ENCODE data around the gene MSMO1. TPM values are rescaled to one million over a fixed set of nuclear protein-coding genes. Genes with fewer than 3 reads are reported as not detected.

The MSMO1 gene
- total and polyA plus RNA-seq, 10 of the 15 experiments (the other 5 are each of a cell fraction or from before 2014, with no cell fraction given) = 63.6 to 168 (median 105) TPM

- ChIA-PET RAD21 (ENCODE audit: unreplicated experiment) (no interaction called here), POLR2A (interaction anchor here (0.9 to 1.4 kb wide), 3 partner anchors 8 to 30 kb away, joined by 3 to 5 read pairs (median 4); no protein-coding TSS in a partner anchor), CTCF (interaction anchor here (1.5 to 2.3 kb wide), 2 partner anchors 10 to 194 kb away, joined by 5 to 10 read pairs; no protein-coding TSS in a partner anchor), SMC1A (ENCODE audit: uncharacterized antibody, unreplicated experiment) (interaction anchor here (0.8 to 4.5 kb wide), 6 partner anchors 9 to 119 kb away, joined by 3 to 17 read pairs (median 6); no protein-coding TSS in a partner anchor)
- TF ChIP-seq REST (IDR thresholded peaks at IDR 0.05; ENCODE audit: low read depth, low read length) (no peak), CHD2 (IDR thresholded peaks at IDR 0.05; ENCODE audit: borderline replicate concordance, low read depth, low read length) (no peak), SMC3 (IDR thresholded peaks at IDR 0.05; ENCODE audit: borderline replicate concordance, low read length) (no peak), SRF (IDR thresholded peaks at IDR 0.05; ENCODE audit: low read depth in 2 of 2, low read length in 2 of 2) (no peak), HDAC6 (IDR thresholded peaks at IDR 0.05; ENCODE audit: unreplicated experiment) (no peak), ZNF24 (IDR thresholded peaks at IDR 0.05) (no peak), ZBTB33 (IDR thresholded peaks at IDR 0.05) (no peak), RFX5 (IDR thresholded peaks at IDR 0.05; ENCODE audit: low read depth, low read length) (no peak), BRCA1 (IDR thresholded peaks at IDR 0.05; ENCODE audit: low read depth, low read length) (no peak), KAT2A (conservative IDR thresholded peaks at IDR 0.05; ENCODE audit: control insufficient read depth, low read depth, low read length) (no peak), EP300 (IDR thresholded peaks at IDR 0.05; ENCODE audit: borderline replicate concordance in 1 of 2, control insufficient read depth in 1 of 2, low read depth in 2 of 2, low read length in 2 of 2) (no peak), SMAD1 (IDR thresholded peaks at IDR 0.05; ENCODE audit: low read depth, partially characterized antibody) (no peak)
- H3K9me3 ChIP-seq (replicated peaks; ENCODE audit: control insufficient read depth, insufficient read depth, low read length) = peaks cover 2% of the 10 kb centered on the region; the same call in 1 of the 3 replicates
- FAIRE-seq = no peak
- H3K4me3 ChIP-seq = no peak overlapping the region
- no peak overlapping the region for H3K27ac ChIP-seq (ENCODE audit: control insufficient read depth, insufficient read depth)
- WGBS (ENCODE audit: insufficient coverage, insufficient replicate concordance, low lambda C conversion rate, missing lambda C conversion rate) = 98% methylated on average over 3 of the region's 3 CpGs
- no peak overlapping the region for H3K4me2 ChIP-seq (ENCODE audit: control insufficient read depth, insufficient read depth)
- no peaks in the 10 kb centered on the region for H3K36me3 ChIP-seq (ENCODE audit: control insufficient read depth in 2 of 2, insufficient read depth in 2 of 2, low read length in 1 of 2)
- no peaks in the 10 kb centered on the region for H4K20me1 ChIP-seq (ENCODE audit: control insufficient read depth, insufficient read depth)
- no peaks in the 10 kb centered on the region for H3K27me3 ChIP-seq (replicated peaks in 1 of 2; ENCODE audit: control insufficient read depth in 2 of 2, insufficient read depth in 2 of 2, low read length in 1 of 2)
- DNase-seq (ENCODE audit: low read depth, low spot score) = no peak
- H2AFZ ChIP-seq (ENCODE audit: control insufficient read depth, low read depth, low read length) = no peak overlapping the region
- no TSS peak for BruUV-seq (replicated peaks)
- in situ Hi-C loops (cut with MboI) (no loop called here), intact Hi-C loops (cut with micrococcal nuclease; ENCODE audit: unreplicated experiment) (loop anchor here (5.0 kb wide), 2 partner anchors 193 to 213 kb away; partner anchors contain the start of gene TMEM192)
- no peak for ATAC-seq
- peaks cover 25% of the 10 kb centered on the region for H3K79me2 ChIP-seq (ENCODE audit: control insufficient read depth, insufficient read depth, low read length)
- no peak overlapping the region for H3K9ac ChIP-seq (ENCODE audit: control insufficient read depth, insufficient read depth, low read length)
- peaks cover 4% of the 10 kb centered on the region; the same call in 1 of the 2 replicates for H3K4me1 ChIP-seq (ENCODE audit: control insufficient read depth, insufficient read depth, low read length)
Measured at GRCh38 chr4:165324918-165325304, 2.6 kb upstream of the MSMO1 start.

Measured in GM12878 (cell line).